Measurements from ENCODE around the gene EMX2. TPM values are rescaled to one million over a fixed set of nuclear protein-coding genes. Genes with fewer than 3 reads are reported as not detected.

Gene EMX2
- total RNA-seq, 1 donor from 2014 or later: not detected

DNA sequence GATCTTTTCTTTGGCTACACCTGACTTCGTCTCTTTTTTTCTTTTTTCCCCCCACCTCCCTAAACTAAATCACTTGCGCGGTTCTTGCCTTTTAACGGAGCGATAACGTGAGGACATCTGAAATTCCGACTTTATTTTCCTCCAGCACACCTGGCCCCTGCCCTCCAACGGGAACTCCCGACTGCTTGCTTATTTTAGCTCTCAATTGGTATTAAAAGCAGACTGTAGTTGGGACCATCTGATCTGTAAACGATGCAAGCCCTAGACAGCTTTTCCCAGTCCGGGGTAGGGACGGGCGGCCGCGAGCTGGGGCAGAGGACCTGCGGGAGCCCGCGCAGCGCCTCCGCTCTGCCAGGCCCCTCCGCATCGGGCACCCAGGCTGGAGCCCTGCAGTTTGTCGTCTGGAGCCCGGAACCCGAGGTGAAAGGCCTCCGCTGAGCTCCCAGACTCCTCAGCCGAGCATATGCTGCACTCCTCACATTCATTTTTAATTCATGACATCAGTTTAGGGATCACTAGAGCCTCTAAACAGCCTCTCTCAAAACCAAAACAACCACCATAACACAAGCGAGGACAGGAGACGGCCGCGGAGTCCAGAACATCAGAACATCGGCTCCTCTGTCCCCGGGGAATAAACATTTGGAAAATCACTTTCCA, 10.0 kb upstream of the EMX2 start:
- H3K9me3 Mint-ChIP-seq: no peaks in the 10 kb centered on the region
- no peak for ATAC-seq (ENCODE audit: low read depth)
- CTCF ChIA-PET: no interaction called here
- H3K27me3 Mint-ChIP-seq: peaks cover 56% of the 10 kb centered on the region
- DNase-seq: no peak
- intact Hi-C loops (cut with micrococcal nuclease): loop anchor here (5.0 kb wide), 2 partner anchors 370 to 400 kb away; no protein-coding TSS in a partner anchor
- no peak overlapping the region for H3K27ac Mint-ChIP-seq
- no peak for TF ChIP-seq CTCF (IDR thresholded peaks at IDR 0.05)
- POLR2A ChIA-PET: no interaction called here
- H3K4me1 Mint-ChIP-seq: no peaks in the 10 kb centered on the region
- no peak overlapping the region for H3K4me3 Mint-ChIP-seq
- no peaks in the 10 kb centered on the region for H3K36me3 Mint-ChIP-seq (ENCODE audit: low read depth)

DNA sequence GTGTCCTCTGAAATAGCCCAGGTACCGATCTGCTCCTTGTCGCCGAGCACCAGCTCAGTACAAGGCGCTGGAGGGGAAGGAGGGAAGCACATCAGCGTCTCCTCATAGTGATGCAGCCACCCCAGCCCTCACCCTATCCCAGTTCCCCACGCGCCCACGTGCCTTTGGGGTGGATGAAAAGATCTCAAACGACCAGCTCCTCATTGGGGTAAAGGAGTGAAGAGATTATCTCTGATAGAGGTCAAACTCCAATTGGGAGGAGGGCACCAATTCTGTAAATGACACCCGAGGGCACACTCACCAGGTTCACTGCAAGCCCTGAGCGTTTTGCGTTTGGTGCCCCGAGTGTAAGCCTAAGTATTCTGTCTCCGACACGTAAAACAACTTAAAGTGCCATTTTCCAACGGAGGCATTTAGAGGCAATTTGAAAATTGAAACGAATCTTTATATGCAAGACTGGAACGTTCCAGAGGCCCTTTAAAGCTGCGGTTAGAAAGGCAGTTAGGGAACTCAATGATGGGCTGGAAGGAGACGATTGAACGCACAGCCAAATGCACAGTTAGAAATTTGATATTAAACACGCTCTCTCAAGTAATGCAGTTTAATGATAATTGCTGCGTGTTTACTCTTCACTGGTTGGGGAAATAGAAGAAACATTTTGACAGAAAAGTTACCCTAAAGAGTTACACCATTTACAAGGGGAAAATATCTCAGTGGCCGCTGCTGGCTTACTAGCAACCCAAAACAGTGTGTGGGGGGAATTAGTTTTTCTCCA, 8.9 kb upstream of the EMX2 start:
- no peak for DNase-seq
- TF ChIP-seq CTCF (IDR thresholded peaks at IDR 0.05): no peak
- H3K9me3 Mint-ChIP-seq: no peaks in the 10 kb centered on the region
- ChIA-PET POLR2A (no interaction called here), CTCF (no interaction called here)
- H3K27ac Mint-ChIP-seq: no peak overlapping the region
- no peak overlapping the region for H3K4me3 Mint-ChIP-seq
- peaks cover 5% of the 10 kb centered on the region for H3K4me1 Mint-ChIP-seq
- no peak for ATAC-seq (ENCODE audit: low read depth)
- no peaks in the 10 kb centered on the region for H3K36me3 Mint-ChIP-seq (ENCODE audit: low read depth)
- peaks cover 63% of the 10 kb centered on the region for H3K27me3 Mint-ChIP-seq
- intact Hi-C loops (cut with micrococcal nuclease): loop anchor here (5.0 kb wide), 2 partner anchors 371 to 401 kb away; no protein-coding TSS in a partner anchor

GRCh38 chr10:117534321-117535297, 7.9 kb upstream of the EMX2 start:
- intact Hi-C loops (cut with micrococcal nuclease): loop anchor here (5.0 kb wide), 2 partner anchors 372 to 402 kb away; no protein-coding TSS in a partner anchor
- TF ChIP-seq CTCF (IDR thresholded peaks at IDR 0.05): no peak
- H3K4me1 Mint-ChIP-seq: peaks cover 5% of the 10 kb centered on the region
- peaks cover 59% of the 10 kb centered on the region for H3K27me3 Mint-ChIP-seq
- H3K27ac Mint-ChIP-seq: no peak overlapping the region
- CTCF ChIA-PET: no interaction called here
- H3K9me3 Mint-ChIP-seq: no peaks in the 10 kb centered on the region
- POLR2A ChIA-PET: no interaction called here
- no peaks in the 10 kb centered on the region for H3K36me3 Mint-ChIP-seq (ENCODE audit: low read depth)
- H3K4me3 Mint-ChIP-seq: no peak overlapping the region
- ATAC-seq (ENCODE audit: low read depth) (no peak), DNase-seq (no peak)

- Mint-ChIP-seq H3K4me1 (peaks cover 5% of the 10 kb centered on the region), H3K27me3 (peaks cover 58% of the 10 kb centered on the region), H3K27ac (no peak overlapping the region), H3K4me3 (no peak overlapping the region), H3K36me3 (ENCODE audit: low read depth) (no peaks in the 10 kb centered on the region), H3K9me3 (no peaks in the 10 kb centered on the region)
- CTCF ChIA-PET: no interaction called here
- no peak for TF ChIP-seq CTCF (IDR thresholded peaks at IDR 0.05)
- no peak for DNase-seq
- no peak for ATAC-seq (ENCODE audit: low read depth)
- POLR2A ChIA-PET: no interaction called here
- intact Hi-C loops (cut with micrococcal nuclease): no loop called here
These were observed 7.1 kb upstream of the EMX2 start for GRCh38 chr10:117535298-117536071.

Data from activated B cell treated with CpG ODN at 0.5 μM for 24 hours (primary cell).